ENCODE measurements around the gene FCAR. TPM values are rescaled to one million over a fixed set of nuclear protein-coding genes. Genes with fewer than 3 reads are reported as not detected.
"Not testable (repeated sequence)": the region's sequence is repeated elsewhere in the genome, so short reads cannot be mapped to it uniquely, and the experiment has no call there.

FCAR gene
- total RNA-seq, 1 experiment from 2014 or later, result not detected

DNA sequence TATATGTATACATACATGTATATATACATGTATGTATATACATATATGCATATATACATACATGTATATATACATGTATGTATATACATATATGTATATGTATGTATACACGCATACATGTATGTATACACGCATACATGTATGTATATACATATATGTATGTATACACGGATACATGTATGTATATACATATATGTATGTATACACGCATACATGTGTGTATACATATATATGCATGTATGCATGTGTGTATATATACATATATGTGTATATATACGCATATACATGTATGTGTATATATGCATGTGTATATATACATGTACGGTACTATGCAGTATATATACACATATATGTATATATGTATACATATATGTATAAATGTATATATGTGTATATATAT, 29.3 kb downstream of the FCAR start:
- no peak overlapping the region for H3K4me3 ChIP-seq (ENCODE audit: low read depth in 2 of 2, low read length in 2 of 2)
- intact Hi-C loops (cut with micrococcal nuclease; ENCODE audit: unreplicated experiment), result no loop called here
- H3K27me3 ChIP-seq (ENCODE audit: control insufficient read depth, insufficient read depth, low read length), result no peaks in the 10 kb centered on the region
- H3K4me1 ChIP-seq (ENCODE audit: control insufficient read depth, insufficient read depth, low read length), result no peaks in the 10 kb centered on the region
- ChIA-PET POLR2A (no interaction called here), CTCF (no interaction called here)
- H3K9me3 ChIP-seq (ENCODE audit: control insufficient read depth, insufficient read depth, low read depth, low read length), result no peaks in the 10 kb centered on the region
- BruUV-seq (replicated peaks), result no TSS peak
- in situ Hi-C loops (cut with HindIII; ENCODE audit: low pct_unique_long_range_greater_than_20kb, low sequenced_read_pairs), result no loop called here
- DNase-seq (ENCODE audit: low read depth, low spot score) (no peak), ATAC-seq (no peak)
- H3K36me3 ChIP-seq (ENCODE audit: control insufficient read depth, insufficient read depth, low read length), result no peaks in the 10 kb centered on the region
- no peak overlapping the region for H3K27ac ChIP-seq (ENCODE audit: low read length)
- TF ChIP-seq, protein P1, sequence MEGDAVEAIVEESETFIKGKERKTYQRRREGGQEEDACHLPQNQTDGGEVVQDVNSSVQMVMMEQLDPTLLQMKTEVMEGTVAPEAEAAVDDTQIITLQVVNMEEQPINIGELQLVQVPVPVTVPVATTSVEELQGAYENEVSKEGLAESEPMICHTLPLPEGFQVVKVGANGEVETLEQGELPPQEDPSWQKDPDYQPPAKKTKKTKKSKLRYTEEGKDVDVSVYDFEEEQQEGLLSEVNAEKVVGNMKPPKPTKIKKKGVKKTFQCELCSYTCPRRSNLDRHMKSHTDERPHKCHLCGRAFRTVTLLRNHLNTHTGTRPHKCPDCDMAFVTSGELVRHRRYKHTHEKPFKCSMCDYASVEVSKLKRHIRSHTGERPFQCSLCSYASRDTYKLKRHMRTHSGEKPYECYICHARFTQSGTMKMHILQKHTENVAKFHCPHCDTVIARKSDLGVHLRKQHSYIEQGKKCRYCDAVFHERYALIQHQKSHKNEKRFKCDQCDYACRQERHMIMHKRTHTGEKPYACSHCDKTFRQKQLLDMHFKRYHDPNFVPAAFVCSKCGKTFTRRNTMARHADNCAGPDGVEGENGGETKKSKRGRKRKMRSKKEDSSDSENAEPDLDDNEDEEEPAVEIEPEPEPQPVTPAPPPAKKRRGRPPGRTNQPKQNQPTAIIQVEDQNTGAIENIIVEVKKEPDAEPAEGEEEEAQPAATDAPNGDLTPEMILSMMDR (IDR thresholded peaks at IDR 0.05), result no peak
- TF ChIP-seq POLR2AphosphoS5 (IDR thresholded peaks at IDR 0.05; ENCODE audit: low read depth, low read length) (no peak), REST (IDR thresholded peaks at IDR 0.05; ENCODE audit: insufficient read depth in 1 of 2, low read depth in 2 of 2, low read length in 1 of 2) (no peak), TCF7L2 (IDR thresholded peaks at IDR 0.05; ENCODE audit: low read depth, low read length) (no peak), SIN3A (IDR thresholded peaks at IDR 0.05; ENCODE audit: borderline replicate concordance, insufficient read depth, low read depth, low read length) (no peak)

- H3K36me3 ChIP-seq (ENCODE audit: control insufficient read depth, insufficient read depth, low read length); H3K27me3 ChIP-seq (ENCODE audit: control insufficient read depth, insufficient read depth, low read length); ATAC-seq; intact Hi-C loops (cut with micrococcal nuclease; ENCODE audit: unreplicated experiment); H3K27ac ChIP-seq (ENCODE audit: low read length); BruUV-seq (replicated peaks); H3K4me1 ChIP-seq (ENCODE audit: control insufficient read depth, insufficient read depth, low read length); H3K9me3 ChIP-seq (ENCODE audit: control insufficient read depth, insufficient read depth, low read depth, low read length); DNase-seq (ENCODE audit: low read depth, low spot score); POLR2A ChIA-PET; in situ Hi-C loops (cut with HindIII; ENCODE audit: low pct_unique_long_range_greater_than_20kb, low sequenced_read_pairs); H3K4me3 ChIP-seq (ENCODE audit: low read depth in 2 of 2, low read length in 2 of 2): not testable (repeated sequence)
- CTCF ChIA-PET, result interaction anchor here (0.6 kb wide), 2 partner anchors 15 to 17 kb away, joined by 4 to 5 read pairs; no protein-coding TSS in a partner anchor
Measured at GRCh38 chr19:54904261-54904660, 30.2 kb downstream of the FCAR start.

GRCh38 chr19:54905421-54905802, 31.4 kb downstream of the FCAR start:
- ATAC-seq, result no peak

More at GRCh38 chr19:54905421-54905802, 31.4 kb downstream of the FCAR start:
- POLR2A ChIA-PET, result no interaction called here
- no peaks in the 10 kb centered on the region for H3K9me3 ChIP-seq (ENCODE audit: control insufficient read depth, insufficient read depth, low read depth, low read length)
- no peaks in the 10 kb centered on the region for H3K36me3 ChIP-seq (ENCODE audit: control insufficient read depth, insufficient read depth, low read length)
- in situ Hi-C loops (cut with HindIII; ENCODE audit: low pct_unique_long_range_greater_than_20kb, low sequenced_read_pairs), result no loop called here
- CTCF ChIA-PET, result no interaction called here
- DNase-seq (ENCODE audit: low read depth, low spot score), result no peak
- TF ChIP-seq SIN3A (IDR thresholded peaks at IDR 0.05; ENCODE audit: borderline replicate concordance, insufficient read depth, low read depth, low read length), result no peak
- no peaks in the 10 kb centered on the region for H3K4me1 ChIP-seq (ENCODE audit: control insufficient read depth, insufficient read depth, low read length)
- no peak overlapping the region for H3K4me3 ChIP-seq (ENCODE audit: low read depth in 2 of 2, low read length in 2 of 2)
- intact Hi-C loops (cut with micrococcal nuclease; ENCODE audit: unreplicated experiment), result no loop called here
- BruUV-seq (replicated peaks), result no TSS peak
- no peaks in the 10 kb centered on the region for H3K27me3 ChIP-seq (ENCODE audit: control insufficient read depth, insufficient read depth, low read length)
- H3K27ac ChIP-seq (ENCODE audit: low read length), result no peak overlapping the region

All from Panc1 (cell line).